HL-60 (cell line): ENCODE measurements around the gene CFAP90.

ENCODE experiments used
- DNase-seq, 2 experiments: peaks; one replicate each; pipeline ENCODE4 v3.0.0-alpha.2; 2010 to 2020; ENCODE audit warnings: low read depth in 1 of 2, low spot score in 1 of 2
- H3K27ac ChIP-seq: fragments of 250-450 bp; sonication (Bioruptor Pico); replicated peaks from 2 replicates; pipeline ENCODE4 v1.5.1; 2020; ENCODE audit warnings: mild to moderate bottlenecking, moderate library complexity
- H3K27me3 ChIP-seq: fragments of 250-450 bp; sonication (Bioruptor Pico); 2 replicates; pipeline ENCODE4 v1.5.1; 2021; ENCODE audit warnings: mild to moderate bottlenecking, moderate library complexity; ENCODE audit not compliant: insufficient read depth, poor library complexity, severe bottlenecking
- H3K4me3 ChIP-seq: replicated peaks from 2 replicates; pipeline ENCODE4 v1.5.1; 2011; ENCODE audit warnings: mild to moderate bottlenecking, control low read depth, low read length; ENCODE audit not compliant: insufficient read depth
- CTCF ChIP-seq: IDR thresholded peaks from one replicate; pipeline ENCODE4 v1.5.1; 2011; ENCODE audit warnings: low read length, control low read depth, inconsistent platforms; ENCODE audit not compliant: insufficient read depth
- GABPA ChIP-seq: IDR thresholded peaks from 2 replicates; pipeline ENCODE4 v1.6.1; 2012; ENCODE audit warnings: low read depth
- POLR2AphosphoS5 ChIP-seq: IDR thresholded peaks from 2 replicates; pipeline ENCODE4 v1.6.1; 2012; ENCODE audit warnings: low read depth
- REST ChIP-seq: IDR thresholded peaks from 2 replicates; pipeline ENCODE4 v1.6.1; 2012; ENCODE audit warnings: low read depth; ENCODE audit not compliant: insufficient replicate concordance
- SPI1 ChIP-seq: IDR thresholded peaks from 2 replicates; pipeline ENCODE4 v1.6.1; 2012; ENCODE audit warnings: low read depth, mild to moderate bottlenecking, borderline replicate concordance

CFAP90 gene

DNA sequence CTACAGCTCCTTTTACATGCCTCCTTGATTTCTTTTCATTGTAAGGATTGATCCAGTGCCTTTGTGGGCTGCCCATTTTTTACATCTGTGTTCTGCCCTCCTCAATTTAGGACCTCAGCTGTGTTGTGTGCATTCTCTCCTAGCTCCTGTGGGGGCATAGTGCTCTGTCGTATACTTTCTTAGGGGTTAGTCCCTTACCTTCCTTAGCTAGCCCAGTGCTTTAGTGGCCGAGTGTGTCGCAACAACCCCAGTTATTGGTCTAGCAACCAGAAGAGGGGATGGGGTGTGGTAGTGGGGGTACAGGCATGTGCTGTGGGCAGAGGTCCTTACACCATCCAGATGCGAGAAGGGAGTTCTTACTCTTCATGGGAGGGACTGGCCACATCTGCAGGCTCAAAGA, 30.2 kb upstream of the CFAP90 start:
- no peak for TF ChIP-seq REST
- TF ChIP-seq GABPA: no peak
- no peak for TF ChIP-seq SPI1
- TF ChIP-seq CTCF: no peak
- TF ChIP-seq POLR2AphosphoS5: no peak
- no peak overlapping the region for H3K27ac ChIP-seq

GRCh38 chr5:7878381-7878873, 27.5 kb upstream of the CFAP90 start:
- TF ChIP-seq GABPA (no peak), SPI1 (no peak), CTCF (no peak), POLR2AphosphoS5 (no peak), REST (no peak)
- peak; percentile 58 for DNase-seq
- Histone ChIP-seq H3K4me3 (no peak overlapping the region), H3K27me3 (no peaks in the 10 kb centered on the region), H3K27ac (0 out of 2 replicates have a peak overlapping the region, but pooled peaks have one; percentile 5)

More for the DNA sequence above, 30.2 kb upstream of the CFAP90 start:
- no peaks in the 10 kb centered on the region for H3K27me3 ChIP-seq
- H3K4me3 ChIP-seq: no peak overlapping the region
- DNase-seq: no peak

- Histone ChIP-seq H3K27me3 (no peaks in the 10 kb centered on the region), H3K27ac (no peak overlapping the region), H3K4me3 (no peak overlapping the region)
- TF ChIP-seq POLR2AphosphoS5 (no peak), GABPA (no peak), REST (no peak), SPI1 (no peak), CTCF (no peak)
- no peak for DNase-seq
These were observed 26.9 kb upstream of the CFAP90 start for GRCh38 chr5:7877851-7878250.
